HG02588 (cell line): ENCODE results near the gene STARD7.

ENCODE experiments used
- ATAC-seq: cut with Tn5 transposase; IDR thresholded peaks from one replicate; pipeline ENCODE4 v1.9.1; 2021; ENCODE audit warnings: mild to moderate bottlenecking, moderate library complexity; ENCODE audit not compliant: unreplicated experiment

STARD7 gene

GRCh38 chr2:96137321-96138178 lies 71.1 kb downstream of the STARD7 start:
- ATAC-seq: no peak

GRCh38 chr2:96136129-96136720 lies 72.4 kb downstream of the STARD7 start:
- no peak for ATAC-seq

DNA sequence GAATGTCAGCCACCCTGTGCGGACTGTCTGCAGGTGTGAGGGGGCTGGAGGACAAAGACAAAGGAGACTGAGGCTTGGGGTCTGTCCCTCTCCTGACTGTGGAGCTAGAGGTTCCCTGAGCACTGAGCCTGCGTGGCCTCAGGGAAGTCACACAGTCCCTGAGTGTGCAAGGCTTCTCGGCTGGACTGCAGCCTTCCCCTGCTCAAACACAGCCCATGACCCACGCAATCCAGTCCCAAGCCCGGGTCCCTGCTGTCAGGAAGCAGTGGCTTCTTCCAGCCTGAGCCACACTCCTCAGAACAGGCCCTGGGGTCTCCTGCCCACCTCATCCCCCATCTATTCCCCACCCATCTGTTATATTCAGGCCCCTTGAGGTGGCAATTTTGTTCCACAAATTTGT lies 73.0 kb downstream of the STARD7 start:
- no peak for ATAC-seq

DNA sequence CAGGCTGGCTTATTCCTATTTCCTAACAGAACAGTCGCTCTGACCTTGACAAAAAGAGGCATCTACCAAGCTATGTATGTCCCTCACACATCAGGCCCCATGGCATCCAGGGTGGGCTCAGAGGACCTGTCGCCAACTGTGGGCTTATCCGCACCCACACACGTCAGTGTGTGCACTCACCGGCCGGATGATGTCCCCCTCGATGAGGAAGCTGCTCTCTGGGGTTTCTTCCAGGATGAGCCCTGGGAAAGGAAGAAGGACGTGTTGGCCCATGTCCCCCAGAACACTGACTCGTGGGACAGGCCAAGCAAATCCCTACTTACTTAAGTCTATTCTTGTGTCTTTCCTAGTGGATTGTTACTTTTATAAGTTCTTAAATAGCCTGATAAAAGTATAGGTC lies 73.5 kb downstream of the STARD7 start:
- no peak for ATAC-seq
